IMR-90 (cell line): Measurements from ENCODE around the gene NCKAP5. TPM values are rescaled to one million over a fixed set of nuclear protein-coding genes. Genes with fewer than 3 reads are reported as not detected.

ENCODE experiments used
- ATAC-seq: fragments of 200-7000 bp; cut with Tn5 transposase; 2 replicates; pipeline ENCODE4 v1.9.1; 2020; ENCODE audit warnings: low read depth, mild to moderate bottlenecking, moderate library complexity
- BruUV-seq: library from RNA; stranded (reverse); fragments of 400-500 nt; replicated peaks from 2 replicates; lab custom pipeline; 2021; lab: Mats Ljungman, UMichigan
- CTCF ChIA-PET: fragments of 300-600 bp; formaldehyde crosslinking; extraction: SDS; loops from one replicate; lab custom pipeline; 2021; ENCODE audit warnings: antibody characterized with exemption; lab: Yijun Ruan, JAX
- POLR2A ChIA-PET: fragments of 300-600 bp; sonication (Branson Sonifier 250); formaldehyde crosslinking; loops from one replicate; lab custom pipeline; 2022; ENCODE audit warnings: antibody characterized with exemption; ENCODE audit not compliant: unreplicated experiment; lab: Charles Lee
- DNase-seq: peaks from one replicate; pipeline ENCODE4 v3.0.0; 2013
- H2AFZ ChIP-seq: replicated peaks from 2 replicates; pipeline ENCODE3; 2013; ENCODE audit warnings: low read length, mild to moderate bottlenecking; ENCODE audit not compliant: poor library complexity
- H2AK5ac ChIP-seq: 2 replicates; pipeline ENCODE4 v1.6.1; 2013; ENCODE audit warnings: low read depth, low read length, inconsistent platforms
- H2AK9ac ChIP-seq: replicated peaks from 2 replicates; pipeline ENCODE3; 2013; ENCODE audit warnings: mild to moderate bottlenecking, low read depth, low read length, moderate library complexity; ENCODE audit not compliant: poor library complexity
- H2BK120ac ChIP-seq: 2 replicates; pipeline ENCODE4 v1.6.1; 2013; ENCODE audit warnings: low read depth, low read length, inconsistent platforms
- H2BK15ac ChIP-seq: 3 replicates; pipeline ENCODE4 v1.6.1; 2013; ENCODE audit warnings: low read depth, low read length, inconsistent platforms
- H2BK20ac ChIP-seq: 2 replicates; pipeline ENCODE4 v1.6.1; 2013; ENCODE audit warnings: low read depth, mild to moderate bottlenecking, inconsistent platforms, low read length, moderate library complexity
- H2BK5ac ChIP-seq: 2 replicates; pipeline ENCODE4 v1.6.1; 2013; ENCODE audit warnings: mild to moderate bottlenecking, low read depth, low read length, inconsistent platforms; ENCODE audit not compliant: poor library complexity, severe bottlenecking
- H3K14ac ChIP-seq: replicated peaks from 2 replicates; pipeline ENCODE4 v1.6.1; 2013; ENCODE audit warnings: low read depth, low read length, inconsistent platforms
- H3K18ac ChIP-seq: 2 replicates; pipeline ENCODE4 v1.6.1; 2013; ENCODE audit warnings: low read depth, low read length, control low read depth
- H3K23ac ChIP-seq: 2 replicates; pipeline ENCODE4 v1.6.1; 2013; ENCODE audit warnings: low read depth, low read length, inconsistent platforms
- H3K27ac ChIP-seq: 2 replicates; pipeline ENCODE4 v1.5.1; 2013; ENCODE audit warnings: mild to moderate bottlenecking, control low read depth, low read length; ENCODE audit not compliant: insufficient read depth
- H3K27me3 ChIP-seq: 2 replicates; pipeline ENCODE4 v1.6.1; 2013; ENCODE audit warnings: low read length; ENCODE audit not compliant: control insufficient read depth, insufficient read depth
- H3K36me3 ChIP-seq: 2 replicates; pipeline ENCODE4 v1.6.1; 2013; ENCODE audit warnings: low read length, mixed read lengths; ENCODE audit not compliant: control insufficient read depth, insufficient read depth
- H3K4ac ChIP-seq: 2 replicates; pipeline ENCODE4 v1.6.1; 2013; ENCODE audit warnings: low read depth, low read length, inconsistent platforms
- H3K4me1 ChIP-seq: 2 replicates; pipeline ENCODE4 v1.6.1; 2013; ENCODE audit warnings: low read length, mixed read lengths; ENCODE audit not compliant: control insufficient read depth, insufficient read depth
- H3K4me2 ChIP-seq: 2 replicates; pipeline ENCODE4 v1.6.1; 2013; ENCODE audit warnings: low read depth, mild to moderate bottlenecking, control low read depth, low read length, moderate library complexity
- H3K4me3 ChIP-seq: 2 replicates; pipeline ENCODE4 v1.5.1; 2013; ENCODE audit warnings: low read depth, mild to moderate bottlenecking, control low read depth, low read length, moderate library complexity; ENCODE audit not compliant: insufficient read depth
- H3K56ac ChIP-seq: 2 replicates; pipeline ENCODE4 v1.6.1; 2013; ENCODE audit warnings: low read length, inconsistent platforms; ENCODE audit not compliant: insufficient read depth; ENCODE audit errors: extremely low read depth
- H3K79me1 ChIP-seq, 2 experiments: 2 replicates each; pipeline ENCODE4 v1.6.1; 2013; ENCODE audit warnings: low read length in 2 of 2, inconsistent platforms in 1 of 2, low read depth in 1 of 2
- H3K9ac ChIP-seq: 2 replicates; pipeline ENCODE4 v1.6.1; 2013; ENCODE audit warnings: low read depth, low read length, control low read depth
- H3K9me1 ChIP-seq: 2 replicates; pipeline ENCODE4 v1.6.1; 2013; ENCODE audit warnings: low read length, inconsistent platforms; ENCODE audit not compliant: insufficient read depth
- H3K9me3 ChIP-seq: 2 replicates; pipeline ENCODE4 v1.6.1; 2013; ENCODE audit warnings: low read length; ENCODE audit not compliant: control insufficient read depth, insufficient read depth
- H4K20me1 ChIP-seq: 2 replicates; pipeline ENCODE4 v1.6.1; 2013; ENCODE audit warnings: low read length, inconsistent platforms; ENCODE audit not compliant: insufficient read depth
- H4K5ac ChIP-seq: 2 replicates; pipeline ENCODE4 v1.6.1; 2013; ENCODE audit warnings: mild to moderate bottlenecking, low read depth, low read length, control low read depth
- H4K8ac ChIP-seq, 2 experiments: 2 replicates each; pipeline ENCODE4 v1.6.1; 2013; ENCODE audit warnings: low read depth in 2 of 2, low read length in 2 of 2, control low read depth in 1 of 2, inconsistent platforms in 1 of 2
- H4K91ac ChIP-seq: 2 replicates; pipeline ENCODE4 v1.6.1; 2013; ENCODE audit warnings: low read depth, low read length, inconsistent platforms; ENCODE audit not compliant: insufficient read depth
- CEBPB ChIP-seq: IDR thresholded peaks from 2 replicates; pipeline ENCODE4 v1.6.1; 2012; ENCODE audit warnings: low read depth, low read length, improper control_type of control experiment
- CHD1 ChIP-seq: IDR thresholded peaks from 2 replicates; pipeline ENCODE4 v1.6.1; 2012; ENCODE audit warnings: low read depth, low read length, improper control_type of control experiment
- ELK1 ChIP-seq: fragments of 150-350 bp; IDR thresholded peaks from 2 replicates; pipeline ENCODE4 v1.6.1; 2016; ENCODE audit warnings: low read depth, mild to moderate bottlenecking, low read length, moderate library complexity, borderline replicate concordance
- FOS ChIP-seq: fragments of 150-350 bp; IDR thresholded peaks from 2 replicates; pipeline ENCODE4 v1.6.1; 2016; ENCODE audit warnings: low read depth, low read length
- MAFK ChIP-seq: IDR thresholded peaks from 2 replicates; pipeline ENCODE4 v1.6.1; 2012; ENCODE audit warnings: low read depth, low read length, improper control_type of control experiment
- MXI1 ChIP-seq: IDR thresholded peaks from 2 replicates; pipeline ENCODE4 v1.6.1; 2012; ENCODE audit warnings: low read depth, mild to moderate bottlenecking, low read length, moderate library complexity, borderline replicate concordance
- NFE2L2 ChIP-seq: fragments of 150-350 bp; IDR thresholded peaks from 2 replicates; pipeline ENCODE4 v1.6.1; 2016; ENCODE audit warnings: low read depth, mild to moderate bottlenecking, low read length
- POLR2A ChIP-seq: IDR thresholded peaks from 2 replicates; pipeline ENCODE4 v1.6.1; 2012; ENCODE audit warnings: mild to moderate bottlenecking, low read depth, low read length
- RCOR1 ChIP-seq: IDR thresholded peaks from 2 replicates; pipeline ENCODE4 v1.6.1; 2012; ENCODE audit warnings: mild to moderate bottlenecking, low read length, improper control_type of control experiment; ENCODE audit not compliant: insufficient replicate concordance
- SMC3 ChIP-seq: fragments of 150-350 bp; IDR thresholded peaks from 2 replicates; pipeline ENCODE4 v1.6.1; 2016; ENCODE audit warnings: low read depth, mild to moderate bottlenecking, antibody characterized with exemption, low read length, moderate library complexity
- USF2 ChIP-seq: fragments of 150-350 bp; IDR thresholded peaks from 2 replicates; pipeline ENCODE4 v1.6.1; 2017; ENCODE audit warnings: mild to moderate bottlenecking, antibody characterized with exemption, low read length, low read depth
- WGBS, 2 experiments: methylation state at CpG; one replicate each; pipeline versions ENCODE4 v1.1.5 to v1.1.7; 2013; ENCODE audit warnings: missing lambda C conversion rate in 2 of 2; ENCODE audit not compliant: insufficient read length in 1 of 2; ENCODE audit errors: extremely low coverage in 2 of 2; 5-methylcytosine and 5-hydroxymethylcytosine counted together
- dilution Hi-C: fragments of 300-500 bp; cut with HindIII; formaldehyde crosslinking; loops from one replicate; pipeline ENCODE4 v1.14.3; 2018; ENCODE audit warnings: low sequenced_read_pairs; ENCODE audit not compliant: unreplicated experiment
- in situ Hi-C: fragments of 300-500 bp; cut with MboI; formaldehyde crosslinking; loops from 3 replicates; pipeline ENCODE4 v1.14.3; 2019; ENCODE audit warnings: low sequenced_read_pairs, inconsistent platforms, mixed read lengths
- intact Hi-C: fragments of 100-400 bp; cut with micrococcal nuclease; formaldehyde crosslinking; loops from 2 replicates; pipeline ENCODE4 v1.10.0; 2022
- polyA plus RNA-seq, 3 experiments: library from polyadenylated mRNA; depleted of rRNA; stranded (reverse); fragments of >200 nt; gene quantifications; 2 replicates each; pipeline ENCODE4 v1.2.3, GENCODE V29; 2012; ENCODE audit warnings: low replicate concordance in 1 of 3
- total RNA-seq: library from RNA; depleted of rRNA; stranded (reverse); fragments of >200 nt; gene quantifications from 2 replicates; pipeline ENCODE4 v1.2.3, GENCODE V29; 2012

NCKAP5 gene
- total and polyA plus RNA-seq, 2 of the 4 experiments (the other 2 are of a cell fraction), result 2.7 to 3.9 TPM

- ChIA-PET CTCF (no interaction called here), POLR2A (no interaction called here)
- peaks cover 6% of the 10 kb centered on the region for H3K9me1 ChIP-seq
- no peak overlapping the region for H3K56ac ChIP-seq
- no peak overlapping the region for H3K4me2 ChIP-seq
- no peak for TF ChIP-seq RCOR1
- no peak for TF ChIP-seq FOS
- no peak for TF ChIP-seq NFE2L2
- no peak for TF ChIP-seq SMC3
- TF ChIP-seq USF2, result no peak
- no peak for TF ChIP-seq ELK1
- TF ChIP-seq MXI1, result no peak
- TF ChIP-seq CEBPB, result no peak
- no peak for TF ChIP-seq POLR2A
- no peak for TF ChIP-seq MAFK
- TF ChIP-seq CHD1, result no peak
- H3K9ac ChIP-seq, result no peak overlapping the region
- H2AFZ ChIP-seq, result peak overlapping the region; percentile 4
- 92% methylated on average over 2 of the region's 5 CpGs; no CpG with 5 or more reads in 1 of the 2 experiments for WGBS, 2 experiments
- ATAC-seq (peak; percentile 38), DNase-seq (peak; percentile 63)
- BruUV-seq, result no TSS peak
- intact Hi-C loops, result no loop called here
- peaks cover 9 to 44% of the 10 kb centered on the region in 2 experiments; a peak in 2 of 4 replicates for H3K79me1 ChIP-seq
- no peak overlapping the region for H3K18ac ChIP-seq
- H3K9me3 ChIP-seq, result no peaks in the 10 kb centered on the region
- H2BK20ac ChIP-seq, result no peak overlapping the region
- no peak overlapping the region for H4K5ac ChIP-seq
- peak overlapping the region; percentile 38; the same call in 1 of the 2 replicates for H2AK5ac ChIP-seq
- no peak overlapping the region for H3K4ac ChIP-seq
- H2BK5ac ChIP-seq, result no peak overlapping the region
- peak overlapping the region; percentile 7 for H2AK9ac ChIP-seq
- 0 out of 4 replicates have a peak overlapping the region, but pooled peaks of 1 of the 2 experiments have one; percentile 22 for H4K8ac ChIP-seq
- H4K91ac ChIP-seq, result no peak overlapping the region
- in situ Hi-C loops, result no loop called here
- H3K14ac ChIP-seq, result no peak overlapping the region
- peaks cover 5% of the 10 kb centered on the region; the same call in 1 of the 2 replicates for H3K4me1 ChIP-seq
- dilution Hi-C loops, result no loop called here
- H3K4me3 ChIP-seq, result no peak overlapping the region
- no peaks in the 10 kb centered on the region for H3K27me3 ChIP-seq
- H2BK120ac ChIP-seq, result no peak overlapping the region
- H3K23ac ChIP-seq, result no peak overlapping the region
- H2BK15ac ChIP-seq, result no peak overlapping the region
- H4K20me1 ChIP-seq, result peaks cover 3% of the 10 kb centered on the region; the same call in 1 of the 2 replicates
- no peaks in the 10 kb centered on the region for H3K36me3 ChIP-seq
- no peak overlapping the region for H3K27ac ChIP-seq
Observed at GRCh38 chr2:133045787-133046186, 522.5 kb downstream of the NCKAP5 start.
